HPDE6-E6E7 (cell line): Measurements from ENCODE around the gene AGMO.

Experiments
- DNase-seq: peaks from one replicate; pipeline ENCODE4 v3.0.0; 2011; ENCODE audit warnings: missing footprints; ENCODE audit errors: extremely low spot score

AGMO gene

DNA sequence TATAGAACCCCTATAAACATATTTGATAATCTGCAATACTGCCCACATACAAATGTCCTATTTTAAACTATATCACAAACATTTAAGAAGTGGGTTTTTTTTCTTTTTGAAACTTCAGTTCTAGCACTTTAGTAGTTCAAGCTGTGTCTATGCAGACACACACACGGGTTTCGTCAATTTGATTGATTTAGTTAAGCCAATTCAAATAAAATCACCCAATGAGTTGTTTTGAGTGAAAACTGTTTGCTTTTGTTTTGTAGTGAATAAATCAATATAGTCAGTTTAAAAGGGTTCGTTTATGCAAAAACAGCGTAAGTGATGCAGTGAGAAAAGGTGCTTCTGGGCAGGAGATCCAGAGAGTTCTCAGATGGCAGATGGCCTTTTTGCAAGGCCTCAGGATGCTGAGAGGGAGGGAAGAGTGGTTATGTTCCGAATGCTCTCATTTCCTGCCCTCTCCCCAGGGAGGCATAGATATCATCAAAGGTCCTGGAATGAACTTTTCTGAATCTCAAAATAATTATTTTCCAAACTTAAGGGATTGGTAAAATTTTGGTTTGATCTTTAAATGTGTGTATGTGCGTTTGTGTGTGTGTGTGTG lies 102.7 kb downstream of the AGMO start:
- no peak for DNase-seq

DNA sequence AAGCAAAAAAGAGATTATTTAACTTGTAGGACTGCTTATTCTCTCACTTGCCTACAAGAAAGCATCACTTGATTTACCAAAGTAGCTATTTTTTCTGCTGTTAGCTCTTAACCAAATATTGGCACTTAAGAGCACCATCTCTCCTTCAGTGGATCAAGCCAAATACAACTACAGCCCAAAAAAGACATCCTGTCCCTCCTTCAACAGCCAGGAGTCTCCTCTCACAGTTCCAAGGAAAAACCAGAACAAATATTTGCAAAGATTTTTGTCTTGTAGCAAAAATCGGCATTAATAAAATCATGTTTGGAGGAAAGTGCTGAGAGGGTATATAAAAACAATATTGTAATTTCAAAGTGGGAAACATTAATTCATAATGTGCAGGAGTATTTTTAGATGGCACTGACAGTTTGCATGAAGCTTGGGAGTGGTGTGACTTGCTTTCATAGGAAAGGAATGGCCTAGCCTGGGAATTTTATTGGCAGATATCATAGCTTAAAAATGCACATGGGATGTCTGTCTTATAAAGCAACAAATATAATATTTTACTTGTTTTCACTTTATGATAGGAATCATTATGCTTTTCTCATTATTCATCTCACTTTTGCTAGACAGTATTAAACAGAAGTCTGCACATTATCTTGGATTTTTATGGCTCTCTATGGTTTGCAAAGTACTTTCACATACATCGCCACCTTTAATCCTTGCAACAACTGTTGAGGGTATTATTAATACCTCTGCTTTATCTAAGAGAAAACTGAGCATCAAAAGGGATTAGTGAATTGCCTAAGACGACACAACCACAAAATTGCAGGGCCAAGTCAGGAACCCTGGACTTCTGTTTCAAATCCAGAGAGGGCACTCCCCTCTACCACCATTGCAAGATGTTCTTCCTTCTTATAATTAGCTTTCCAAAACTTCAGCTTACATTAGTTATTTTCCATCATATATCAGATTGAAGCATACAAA lies 103.5 kb downstream of the AGMO start:
- no peak for DNase-seq

GRCh38 chr7:15452670-15453069 lies 109.1 kb downstream of the AGMO start:
- DNase-seq: no peak

DNA sequence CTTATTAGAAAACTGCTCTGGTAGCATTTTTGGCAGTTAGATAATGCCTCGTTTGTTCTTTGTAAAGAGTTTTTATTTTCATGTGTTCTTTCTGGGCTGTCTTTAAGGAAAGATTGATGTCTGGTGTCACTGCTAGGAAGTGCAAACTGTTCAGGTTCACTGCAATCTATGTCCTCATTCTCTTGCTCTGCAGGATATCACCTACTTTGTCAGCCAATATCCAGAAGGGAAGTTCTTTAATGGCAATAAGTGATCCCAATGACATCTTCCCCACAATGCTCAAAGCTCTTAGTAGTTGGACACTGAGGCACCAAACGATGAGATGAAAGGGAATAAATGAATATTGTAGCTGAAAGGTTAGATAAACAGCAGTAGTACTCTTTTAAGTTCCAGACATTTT lies 115.1 kb downstream of the AGMO start:
- no peak for DNase-seq

- DNase-seq: no peak
These were observed 115.5 kb downstream of the AGMO start for GRCh38 chr7:15446280-15446679.

DNA sequence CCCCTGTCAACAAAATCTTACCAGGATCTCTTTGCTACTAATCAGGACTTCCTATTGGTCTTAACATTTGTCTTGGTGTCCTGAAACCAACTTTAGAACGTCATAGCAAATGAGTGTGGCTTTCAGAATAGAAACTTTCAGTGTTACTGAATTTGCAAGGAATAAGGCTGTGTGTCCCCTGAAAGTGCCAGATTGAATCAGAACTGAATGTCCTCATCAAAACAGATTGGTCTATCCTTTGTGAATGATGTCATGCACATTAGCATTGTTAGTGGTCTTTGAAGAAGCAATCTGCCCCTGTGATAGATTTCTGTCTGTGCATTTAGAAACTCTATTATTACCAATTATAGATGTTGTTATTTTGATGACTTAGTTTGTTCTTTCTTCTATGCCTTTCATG lies 119.9 kb downstream of the AGMO start:
- no peak for DNase-seq

DNA sequence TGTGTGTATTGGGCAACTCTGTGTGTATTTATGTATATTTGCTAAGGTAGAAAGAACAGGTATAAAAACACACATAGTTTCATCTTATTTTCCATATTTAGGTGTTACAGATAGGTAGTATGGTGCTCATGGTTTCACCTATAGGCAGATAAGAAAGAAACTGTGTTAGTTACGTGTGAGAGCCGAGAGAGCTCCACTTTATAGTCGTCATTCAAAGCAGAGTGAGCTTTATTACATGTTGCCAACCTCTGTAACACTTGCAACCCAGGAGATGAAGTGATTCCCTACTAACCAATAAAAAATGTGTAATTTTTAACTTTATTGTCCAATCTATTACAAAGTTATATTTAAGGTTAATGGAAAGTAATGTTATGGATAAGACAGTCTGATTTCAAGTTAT lies 121.3 kb downstream of the AGMO start:
- DNase-seq: no peak

- DNase-seq: no peak
These were observed 122.0 kb downstream of the AGMO start for GRCh38 chr7:15439853-15440252.

GRCh38 chr7:15433151-15433550 lies 128.7 kb downstream of the AGMO start:
- no peak for DNase-seq

- DNase-seq: no peak
These were observed 130.9 kb downstream of the AGMO start for GRCh38 chr7:15430911-15431310.

DNA sequence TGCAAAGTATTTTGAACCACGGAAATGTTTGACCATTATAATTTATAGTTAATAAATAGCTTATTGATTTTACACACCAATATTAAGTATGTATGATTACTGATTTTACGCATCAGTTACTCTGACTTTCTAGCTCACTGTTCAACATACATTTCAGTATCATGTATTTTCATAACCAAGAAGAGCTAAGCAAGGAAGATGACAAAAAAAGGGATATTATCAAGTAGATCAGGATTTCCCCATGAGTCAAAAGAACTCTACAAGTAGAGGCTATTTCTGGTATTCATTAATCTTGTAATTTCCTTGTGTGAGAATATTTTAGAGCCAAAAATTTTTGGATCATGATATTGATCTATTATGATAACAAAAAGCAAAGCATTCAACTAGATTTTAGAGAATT lies 131.6 kb downstream of the AGMO start:
- no peak for DNase-seq

GRCh38 chr7:15424468-15424867 lies 137.3 kb downstream of the AGMO start:
- DNase-seq: no peak

GRCh38 chr7:15419596-15419995 lies 142.2 kb downstream of the AGMO start:
- DNase-seq: no peak

DNA sequence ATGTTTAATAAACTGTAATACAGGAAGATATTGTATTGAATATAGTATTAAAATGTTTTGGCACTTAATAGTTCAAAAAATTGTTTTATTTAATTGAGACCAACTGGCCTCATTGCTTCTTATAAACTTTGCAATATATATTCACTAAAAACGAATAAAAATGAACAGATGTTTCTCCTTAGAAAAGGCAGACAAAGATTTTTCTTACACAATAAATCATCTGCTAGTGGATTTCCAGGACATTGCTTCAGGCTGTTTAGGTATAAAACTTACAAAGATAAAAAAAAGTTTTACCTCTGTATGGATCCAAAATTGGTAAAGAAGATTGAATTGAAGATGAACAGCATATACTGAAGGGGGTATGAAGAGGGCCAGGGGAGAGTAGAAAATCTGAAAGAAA lies 143.6 kb downstream of the AGMO start:
- DNase-seq: no peak

GRCh38 chr7:15417341-15417988 lies 144.3 kb downstream of the AGMO start:
- no peak for DNase-seq

GRCh38 chr7:15411019-15411418 lies 150.8 kb downstream of the AGMO start:
- DNase-seq: no peak

GRCh38 chr7:15407910-15408309 lies 153.9 kb downstream of the AGMO start:
- no peak for DNase-seq

DNA sequence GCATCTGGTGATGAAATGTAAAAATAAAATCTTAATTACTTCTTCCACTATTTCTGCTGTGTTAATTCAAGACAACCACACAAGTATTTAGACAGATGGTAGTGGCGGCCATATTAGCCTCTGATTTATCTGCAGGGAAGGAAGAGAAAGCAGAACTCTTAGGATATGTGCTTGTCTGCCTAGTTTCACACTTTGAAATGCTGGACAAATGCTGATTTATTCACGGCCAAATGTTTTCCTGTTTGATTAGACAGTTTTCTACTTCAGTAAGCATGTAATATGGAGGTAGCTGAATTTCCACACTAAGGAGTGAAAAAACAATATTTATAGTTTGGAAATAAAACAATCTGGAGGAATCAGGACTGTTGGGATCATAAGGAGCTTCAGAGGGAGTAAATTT lies 158.1 kb downstream of the AGMO start:
- DNase-seq: no peak

- DNase-seq: no peak
These were observed 158.5 kb downstream of the AGMO start for GRCh38 chr7:15403315-15403714.

DNA sequence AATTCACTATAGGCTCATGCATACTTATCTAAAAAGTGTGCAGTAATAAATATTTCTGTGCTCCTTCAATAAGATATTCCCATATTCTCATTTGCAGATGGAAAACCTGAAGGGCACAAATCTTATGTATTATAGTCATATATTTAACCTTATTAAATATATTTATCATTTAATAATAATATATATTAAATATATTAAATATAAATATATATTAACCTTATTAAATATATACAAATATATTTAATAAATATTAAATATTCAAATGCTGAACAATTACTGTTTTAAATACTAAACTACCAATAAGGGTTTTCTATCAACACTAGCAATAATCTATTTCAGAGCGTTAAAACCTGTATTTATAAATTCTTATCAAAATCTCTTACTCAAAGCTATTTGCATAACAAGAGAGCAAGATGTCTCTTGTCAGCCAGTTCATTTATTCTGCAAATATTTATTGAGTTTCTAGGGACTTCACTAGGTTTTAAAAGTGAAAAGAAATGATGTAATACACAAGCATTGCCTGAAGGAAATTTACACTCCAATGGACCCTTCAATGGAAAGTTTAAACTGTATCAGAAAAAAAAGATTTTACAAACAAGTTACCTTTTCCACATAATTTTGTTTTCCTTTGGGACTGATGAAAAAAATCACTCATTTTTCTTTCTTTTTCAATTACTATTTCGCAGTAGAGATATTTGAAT lies 159.2 kb downstream of the AGMO start:
- DNase-seq: no peak

- DNase-seq: no peak
These were observed 161.4 kb downstream of the AGMO start for GRCh38 chr7:15400440-15400839.

- DNase-seq: no peak
These were observed 162.4 kb downstream of the AGMO start for GRCh38 chr7:15399441-15399840.
